Pons (tissue), 1 donor: ENCODE data around the gene CTNND2.

Experiments
- DNase-seq: peaks from one replicate; pipeline ENCODE4 v3.0.0-alpha.2; 2016; ENCODE audit warnings: low spot score

The CTNND2 gene

GRCh38 chr5:11258001-11258400 lies 646.2 kb downstream of the CTNND2 start:
- no peak for DNase-seq

GRCh38 chr5:11252523-11252922 lies 651.7 kb downstream of the CTNND2 start:
- DNase-seq: no peak

DNA sequence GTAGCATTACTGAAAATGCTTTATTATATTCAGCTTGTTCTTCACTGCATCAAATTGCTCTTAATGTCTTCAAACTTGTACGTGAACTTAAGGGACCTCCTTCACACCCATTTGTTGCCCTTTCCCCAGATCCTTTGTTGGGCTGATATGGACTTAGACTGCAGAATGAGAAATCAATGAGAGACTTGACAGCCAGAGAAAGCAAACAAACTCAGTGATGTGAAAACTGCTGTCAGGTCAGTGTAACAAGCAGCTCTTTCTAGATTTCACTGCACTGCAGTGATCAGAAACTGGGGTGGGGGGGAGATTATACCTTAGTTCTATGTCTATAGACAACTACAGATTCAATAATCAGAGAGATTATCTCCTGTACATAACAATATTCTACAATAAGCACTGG lies 652.2 kb downstream of the CTNND2 start:
- DNase-seq: no peak

- no peak for DNase-seq
These were observed 653.0 kb downstream of the CTNND2 start for GRCh38 chr5:11251247-11251646.

DNA sequence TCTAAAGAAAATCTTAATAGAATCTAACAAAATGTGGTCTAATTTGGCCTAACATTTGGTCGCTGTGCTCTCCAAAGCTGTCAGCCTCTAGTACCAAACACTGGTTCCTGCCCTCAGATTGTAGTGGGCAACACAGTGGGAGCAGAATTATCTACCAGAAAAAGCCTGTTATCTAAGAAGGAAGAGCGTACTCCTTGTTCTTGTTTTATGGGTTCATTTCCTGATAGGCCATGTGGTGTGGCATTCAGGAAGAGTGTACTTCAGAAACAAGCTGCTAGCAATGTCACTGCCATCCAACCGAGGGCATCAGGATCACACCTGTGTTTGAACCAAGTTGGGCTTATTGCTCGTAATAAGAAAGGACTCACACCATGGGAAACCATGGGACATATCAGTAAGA lies 655.3 kb downstream of the CTNND2 start:
- DNase-seq: no peak

GRCh38 chr5:11247224-11247623 lies 657.0 kb downstream of the CTNND2 start:
- DNase-seq: no peak

DNA sequence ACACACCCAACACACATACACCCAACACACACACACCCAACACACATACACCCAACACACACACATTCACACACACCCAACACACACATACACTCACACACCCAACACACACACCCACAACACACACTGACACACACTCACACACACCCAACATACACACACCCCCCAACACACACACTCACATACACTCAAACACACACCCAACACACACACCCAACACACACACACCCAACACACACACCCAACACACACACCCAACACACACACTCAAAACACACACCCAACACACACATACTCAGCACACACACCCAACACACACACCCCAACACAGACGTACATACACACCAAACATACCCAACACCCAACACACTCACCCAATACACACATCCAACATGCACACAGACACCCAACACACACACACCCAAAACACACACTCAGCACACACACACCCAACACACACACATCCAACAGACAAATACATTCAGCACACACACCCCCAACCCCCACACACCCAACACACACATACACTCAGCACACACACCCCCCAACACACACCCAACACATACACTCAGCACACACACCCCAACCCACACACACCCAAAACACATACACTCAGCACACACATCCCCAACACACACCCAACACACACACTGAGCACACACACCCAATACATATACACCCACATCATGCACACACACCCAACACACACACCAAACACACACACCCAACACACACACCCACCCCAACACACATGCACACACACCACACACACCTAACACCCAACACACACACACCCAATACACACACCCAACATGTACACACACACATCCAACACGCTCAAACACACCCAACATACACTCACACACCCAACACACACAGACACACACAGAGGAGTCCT lies 663.7 kb downstream of the CTNND2 start:
- DNase-seq: no peak

GRCh38 chr5:11239261-11240015 lies 664.8 kb downstream of the CTNND2 start:
- DNase-seq: no peak

GRCh38 chr5:11234501-11234911 lies 669.7 kb downstream of the CTNND2 start:
- peak; percentile 12 for DNase-seq

- DNase-seq: no peak
These were observed 673.4 kb downstream of the CTNND2 start for GRCh38 chr5:11230890-11231289.

- no peak for DNase-seq
These were observed 677.2 kb downstream of the CTNND2 start for GRCh38 chr5:11227064-11227463.

GRCh38 chr5:11224436-11225187 lies 679.6 kb downstream of the CTNND2 start:
- no peak for DNase-seq

- no peak for DNase-seq
These were observed 682.1 kb downstream of the CTNND2 start for GRCh38 chr5:11222169-11222568.

DNA sequence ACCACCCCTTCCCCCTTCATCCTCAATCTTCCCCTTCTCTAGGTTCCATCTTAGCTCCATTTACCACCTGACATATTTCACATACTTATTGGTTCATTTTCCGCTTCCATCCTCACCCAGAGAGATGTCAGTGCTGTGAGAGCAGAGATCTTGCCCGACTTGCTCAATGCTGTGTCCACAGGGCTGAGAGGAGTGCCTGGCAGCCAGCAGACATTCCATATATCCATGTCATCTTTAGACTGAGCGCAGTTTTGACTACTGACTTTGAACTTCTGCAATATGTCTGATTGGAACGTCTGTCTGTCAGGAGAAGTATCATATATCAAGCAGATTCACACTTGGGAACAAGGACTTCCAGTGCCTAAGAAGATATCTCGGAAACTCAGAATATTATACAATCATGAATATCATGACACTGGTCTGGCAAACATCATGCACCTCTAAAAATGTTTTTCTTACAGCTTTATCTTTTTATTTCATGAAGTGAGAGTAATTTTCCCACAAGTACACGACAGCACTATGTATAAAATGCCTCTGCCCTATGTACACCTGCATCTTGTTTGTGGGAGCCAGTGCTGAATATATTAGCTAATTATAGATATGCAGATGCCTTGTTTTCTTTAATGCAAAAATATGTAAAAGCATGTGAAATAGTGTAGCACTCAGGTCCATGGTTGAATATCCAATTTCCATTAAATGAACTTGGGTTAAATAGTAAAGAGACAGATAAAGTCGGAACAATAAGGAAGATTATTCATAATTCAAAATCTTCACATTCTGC lies 689.2 kb downstream of the CTNND2 start:
- DNase-seq: no peak

- no peak for DNase-seq
These were observed 691.5 kb downstream of the CTNND2 start for GRCh38 chr5:11212706-11213105.

GRCh38 chr5:11197726-11198125 lies 706.5 kb downstream of the CTNND2 start:
- DNase-seq: no peak

DNA sequence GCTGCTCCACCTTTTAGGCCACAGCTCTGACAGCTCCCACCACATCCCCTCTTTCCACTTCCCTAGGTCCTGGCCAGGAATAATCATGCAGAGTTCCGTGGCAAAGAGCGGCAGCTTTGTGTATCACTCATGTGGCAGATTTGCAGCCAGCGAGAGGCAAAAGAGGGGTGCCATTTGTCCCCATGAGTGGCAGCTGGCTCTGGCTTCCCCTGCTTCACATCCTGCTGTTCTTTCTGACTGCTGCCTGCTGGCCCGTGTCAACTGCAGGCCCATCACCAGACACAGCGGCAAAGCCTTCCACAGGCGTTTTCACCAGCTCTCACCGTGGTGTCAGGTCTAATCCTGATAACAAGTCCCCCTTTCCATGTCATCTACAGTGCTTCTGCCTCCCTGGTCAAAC lies 712.6 kb downstream of the CTNND2 start:
- no peak for DNase-seq

DNA sequence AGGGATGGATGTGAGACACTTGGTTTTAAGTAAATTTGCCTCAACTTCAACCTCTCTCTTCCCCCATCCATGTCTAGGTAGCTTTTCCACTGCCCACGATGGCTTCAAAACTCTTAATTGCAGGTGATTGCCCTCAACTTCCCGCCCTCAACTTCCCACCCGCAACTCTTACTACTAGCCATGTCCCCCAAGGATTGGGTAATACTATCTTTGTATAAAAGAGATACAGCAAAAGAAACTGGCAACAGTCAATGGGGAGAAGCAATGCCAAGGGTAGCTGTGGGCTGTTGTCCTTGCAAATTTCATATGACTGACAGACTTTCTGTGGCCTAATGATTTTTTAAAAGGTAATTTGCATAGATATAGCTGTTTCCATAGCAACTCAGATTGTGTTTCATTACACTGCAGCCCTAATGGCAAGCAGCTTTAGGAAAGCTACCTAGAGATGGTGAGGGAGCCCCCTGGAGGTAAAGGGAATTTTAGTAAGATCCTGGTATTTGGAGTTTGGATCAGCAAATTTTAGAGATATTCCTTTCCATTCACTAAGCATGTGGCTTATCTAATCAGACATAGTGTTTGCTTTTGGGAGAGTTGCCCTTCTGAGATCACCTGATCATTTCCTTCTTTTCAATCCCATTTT lies 721.7 kb downstream of the CTNND2 start:
- DNase-seq: peak; percentile 46

GRCh38 chr5:11181940-11182339 lies 722.3 kb downstream of the CTNND2 start:
- DNase-seq: no peak

GRCh38 chr5:11180890-11181289 lies 723.4 kb downstream of the CTNND2 start:
- no peak for DNase-seq
